ENCODE measurements around the gene SH3BGR. TPM values are rescaled to one million over a fixed set of nuclear protein-coding genes. Genes with fewer than 3 reads are reported as not detected.
"Not testable (repeated sequence)": the region's sequence is repeated elsewhere in the genome, so short reads cannot be mapped to it uniquely, and the experiment has no call there.

SH3BGR gene
- total RNA-seq, 1 donor from 2014 or later: 12.4 TPM

DNA sequence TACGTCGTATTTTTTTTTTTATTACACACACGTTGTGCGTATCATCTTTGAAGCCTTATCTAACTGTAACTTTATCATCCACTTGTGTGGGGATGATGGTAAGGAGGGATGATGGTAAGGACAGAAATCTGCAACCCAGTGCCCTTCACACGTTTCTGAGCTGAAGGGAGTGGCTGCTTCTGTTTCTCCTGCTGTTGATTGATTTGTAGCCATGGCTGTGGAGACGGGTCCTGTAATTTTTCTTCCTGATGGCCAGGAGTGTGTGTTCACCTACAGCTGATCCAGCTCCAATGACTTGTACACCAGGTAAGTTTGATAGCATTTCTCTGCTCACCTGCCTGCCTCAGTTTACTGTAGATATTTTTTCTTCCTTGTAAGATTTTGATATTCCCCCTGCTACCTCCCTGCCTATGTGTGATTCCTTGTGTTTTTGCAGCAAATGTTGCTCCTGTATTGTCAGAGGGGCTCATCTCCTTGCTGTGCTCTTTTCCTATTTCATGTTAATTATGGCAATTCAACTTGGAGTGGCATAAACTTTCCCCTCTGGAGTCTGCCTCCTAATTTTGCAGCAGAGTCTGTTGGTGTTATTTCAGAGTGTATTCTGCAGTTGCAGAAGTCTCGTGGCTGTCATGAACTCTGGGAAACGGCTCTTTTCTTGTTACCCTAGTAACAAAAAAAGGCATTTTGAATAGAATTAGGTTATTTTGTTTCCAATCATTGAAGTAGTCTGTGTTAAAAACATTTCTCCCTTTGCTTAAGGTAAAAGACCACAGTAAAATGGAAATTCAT is 64.1 kb downstream of the SH3BGR start:
- DNase-seq: no peak

DNA sequence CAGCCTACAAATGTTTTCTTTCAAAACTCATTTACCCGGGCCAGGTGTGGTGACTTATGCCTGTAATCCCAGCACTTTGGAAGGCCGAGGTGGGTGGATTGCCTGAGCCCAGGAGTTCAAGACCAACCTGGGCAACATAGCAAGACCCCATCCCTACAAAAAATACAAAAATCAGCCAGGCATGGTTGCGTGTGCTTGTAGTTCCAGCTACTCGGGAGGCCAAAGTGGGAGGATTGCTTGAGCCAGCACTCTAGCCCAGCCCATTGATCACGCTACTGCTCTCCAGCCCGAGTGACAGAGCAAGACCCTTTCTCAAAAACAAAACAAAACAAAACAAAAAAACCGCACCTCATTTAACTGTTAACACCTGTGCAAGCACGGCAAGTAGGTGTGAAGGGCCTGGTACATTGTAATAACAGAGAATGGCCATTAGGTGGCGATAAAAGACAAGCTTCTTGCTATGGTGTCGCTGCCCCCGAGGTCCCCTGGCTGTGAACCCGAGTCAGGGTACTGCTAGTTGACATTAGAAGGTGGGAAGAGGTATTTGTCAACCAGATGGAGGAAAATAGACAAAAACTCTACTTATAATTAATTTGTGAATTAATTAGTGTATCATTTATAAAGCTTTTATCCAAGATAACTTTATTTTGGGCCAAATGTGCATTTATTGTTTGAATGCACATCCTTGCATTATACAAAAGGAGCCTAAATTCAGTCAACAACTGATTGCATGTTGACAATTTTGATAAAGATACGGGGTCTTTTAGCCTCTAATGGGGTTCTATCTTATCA is 66.5 kb downstream of the SH3BGR start:
- DNase-seq: peak; percentile 29

DNA sequence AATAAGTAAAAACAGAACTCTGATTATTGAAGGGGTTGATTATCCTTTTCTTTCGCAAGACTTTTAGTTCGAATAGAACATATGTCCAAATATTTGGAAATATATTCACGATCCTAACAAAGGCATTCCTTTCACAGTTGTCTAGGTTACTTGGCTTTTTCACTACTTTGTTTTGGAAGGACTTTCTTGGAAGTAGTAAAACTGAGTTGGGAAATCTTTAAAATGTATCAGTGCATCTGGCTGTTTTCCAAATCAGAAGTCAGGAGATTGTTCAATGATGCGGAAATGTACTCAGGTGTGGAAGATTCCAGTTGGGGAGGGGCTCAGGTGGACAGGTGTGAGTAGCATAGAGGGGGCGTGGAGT is 67.1 kb downstream of the SH3BGR start:
- peak; percentile 42 for DNase-seq

DNA sequence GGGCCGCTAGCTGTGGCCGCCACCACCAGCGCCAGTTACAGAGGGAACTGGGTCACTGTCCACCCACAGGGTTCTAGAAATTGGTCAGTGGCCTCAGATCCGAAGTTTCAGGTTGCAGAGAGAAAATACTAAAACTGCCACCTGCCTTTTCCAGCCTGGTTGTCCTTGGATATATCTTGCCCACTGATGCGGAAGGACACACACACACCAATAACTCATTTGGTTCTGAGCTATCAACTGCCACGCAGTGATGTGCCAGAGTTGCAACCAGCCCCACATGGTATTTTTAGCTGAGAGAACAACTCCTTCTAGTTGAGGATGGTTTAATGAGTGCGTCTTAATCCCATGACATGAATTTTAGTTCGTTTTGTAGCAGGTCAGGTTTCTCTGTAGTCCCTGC is 68.1 kb downstream of the SH3BGR start:
- DNase-seq: no peak

DNA sequence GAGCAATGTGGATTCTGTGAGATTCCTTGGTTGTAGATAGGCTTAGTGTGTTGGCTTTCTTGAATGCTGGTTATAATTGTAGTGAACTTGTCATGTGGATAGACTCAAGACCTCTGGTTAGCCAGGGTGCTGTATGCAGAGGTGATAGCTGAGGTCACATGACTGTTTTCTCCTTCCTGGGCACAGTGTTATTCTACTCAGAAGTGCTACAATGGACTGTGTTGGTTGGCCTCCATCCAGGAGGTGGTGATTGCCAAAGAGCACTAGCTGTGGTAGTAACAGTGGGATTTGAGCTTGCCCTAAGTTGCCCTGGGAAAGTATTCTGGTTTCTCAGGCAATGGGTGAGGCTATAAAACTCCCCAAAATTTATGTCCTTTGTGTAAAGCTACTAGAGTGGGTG is 71.6 kb downstream of the SH3BGR start:
- no peak for DNase-seq

DNA sequence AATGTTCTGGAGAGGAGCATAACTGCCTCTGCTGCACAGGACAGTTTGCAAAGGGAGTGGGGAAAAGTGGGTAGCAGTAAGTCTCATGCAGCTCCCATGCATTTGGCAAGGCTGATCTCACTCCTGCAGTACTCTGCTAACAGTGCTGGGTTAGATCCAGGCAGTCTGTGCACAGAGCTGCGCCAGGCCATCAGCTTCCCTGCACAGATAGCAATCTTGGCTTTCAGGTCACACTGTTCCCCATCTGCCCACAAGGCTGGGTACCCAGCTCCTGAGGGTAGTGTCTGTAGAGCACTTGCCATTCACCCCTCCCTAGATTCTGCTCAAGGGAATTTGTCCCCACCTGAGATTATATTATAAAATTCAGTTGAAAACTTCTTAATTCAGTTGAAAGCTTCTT is 72.1 kb downstream of the SH3BGR start:
- DNase-seq: no peak

DNA sequence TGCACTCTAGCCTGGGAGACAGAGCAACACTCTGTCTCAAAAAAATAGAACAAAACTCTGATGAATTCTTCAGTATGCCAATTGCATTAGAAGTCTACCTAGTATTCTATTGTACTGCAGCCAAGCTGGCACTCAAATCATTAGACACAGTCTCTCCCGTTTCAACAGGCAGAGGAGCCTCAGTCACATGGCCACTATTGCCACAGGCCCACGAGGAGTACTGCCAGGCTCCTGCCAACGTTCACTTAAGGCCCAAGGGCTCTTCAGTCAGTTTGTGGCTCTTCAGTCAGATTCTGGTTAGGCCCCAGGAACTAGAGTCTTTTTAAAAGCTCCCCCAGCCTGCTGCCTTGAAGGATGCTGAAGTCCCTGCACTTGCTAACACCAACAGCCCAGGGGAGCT is 73.4 kb downstream of the SH3BGR start:
- no peak for DNase-seq

DNA sequence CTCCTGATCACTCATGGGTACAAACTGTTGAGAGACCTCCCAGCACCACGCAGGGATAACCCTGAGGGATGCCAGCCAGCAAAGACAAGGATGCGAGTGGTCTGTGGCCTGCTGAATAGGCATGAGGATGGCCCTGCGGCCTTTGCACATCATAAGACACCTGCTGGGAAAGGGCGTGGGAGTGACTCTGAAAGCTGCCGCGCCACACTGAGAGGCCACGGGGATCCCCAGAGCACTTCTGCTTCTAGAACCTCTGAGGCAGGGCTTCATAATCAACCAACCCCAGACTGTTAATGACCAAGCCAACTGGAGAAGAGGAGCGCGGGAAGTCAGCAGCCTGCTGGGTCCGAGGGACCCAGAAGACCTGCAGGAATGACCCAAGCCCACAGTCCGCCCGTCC is 73.8 kb downstream of the SH3BGR start:
- DNase-seq: no peak

DNA sequence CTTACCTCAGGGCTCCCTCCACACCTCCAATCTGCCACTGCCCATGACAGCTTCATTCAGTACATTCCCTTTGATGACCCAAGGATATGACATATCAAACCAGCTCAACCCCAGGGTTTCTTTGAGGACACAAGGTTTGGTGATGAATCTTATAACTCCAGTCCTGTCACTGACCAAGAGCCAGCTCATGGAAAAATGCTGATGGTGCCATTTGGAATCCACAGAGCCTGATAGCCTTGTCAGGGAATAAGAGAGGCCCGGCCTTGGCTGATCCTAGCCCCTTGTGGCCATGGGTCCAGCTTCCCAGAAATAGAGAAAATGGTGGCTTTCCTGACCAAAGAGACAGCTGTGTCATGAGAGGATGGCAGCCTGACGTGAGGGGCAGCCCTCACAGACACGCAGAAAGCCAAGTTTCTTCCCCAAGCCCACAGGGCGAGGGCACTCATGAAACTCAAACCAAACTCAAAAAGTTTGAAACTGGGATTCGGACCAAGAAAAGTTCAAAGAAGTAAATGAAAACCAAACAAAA is 75.4 kb downstream of the SH3BGR start:
- DNase-seq: no peak

DNA sequence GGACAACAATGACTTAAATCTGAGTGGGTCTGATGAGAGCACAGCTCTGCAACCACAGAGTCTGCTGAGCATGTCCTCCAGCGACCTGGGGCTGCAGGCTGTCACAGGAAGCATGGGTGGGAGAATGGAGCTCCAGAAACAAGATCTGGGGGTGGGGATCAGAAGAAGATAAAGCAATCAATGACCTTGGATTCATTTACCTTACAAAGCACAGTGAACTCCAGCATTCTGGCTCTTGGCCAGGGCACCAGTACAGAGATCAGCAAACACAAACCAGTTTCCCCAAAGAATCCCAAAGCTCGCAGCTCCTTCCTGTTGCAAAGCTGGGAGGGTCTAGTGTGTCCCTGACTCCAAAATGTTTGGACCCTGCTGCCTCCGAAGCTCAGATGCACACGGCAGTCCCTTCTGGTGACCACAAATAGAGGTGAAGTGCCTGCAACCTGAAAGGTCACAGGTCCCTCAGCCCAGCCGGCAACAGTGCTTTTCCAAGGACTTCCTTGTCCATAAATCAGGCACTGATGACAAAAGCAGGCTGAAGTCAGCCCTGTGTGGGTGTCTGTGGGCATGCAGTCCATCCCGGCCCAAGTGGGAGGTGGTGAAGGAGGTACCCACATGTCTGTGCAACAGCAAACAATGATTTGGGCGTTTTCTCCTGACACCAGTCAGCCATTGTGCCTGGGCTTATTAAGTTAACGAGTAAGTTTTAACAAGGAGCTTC is 76.1 kb downstream of the SH3BGR start:
- no peak for DNase-seq

DNA sequence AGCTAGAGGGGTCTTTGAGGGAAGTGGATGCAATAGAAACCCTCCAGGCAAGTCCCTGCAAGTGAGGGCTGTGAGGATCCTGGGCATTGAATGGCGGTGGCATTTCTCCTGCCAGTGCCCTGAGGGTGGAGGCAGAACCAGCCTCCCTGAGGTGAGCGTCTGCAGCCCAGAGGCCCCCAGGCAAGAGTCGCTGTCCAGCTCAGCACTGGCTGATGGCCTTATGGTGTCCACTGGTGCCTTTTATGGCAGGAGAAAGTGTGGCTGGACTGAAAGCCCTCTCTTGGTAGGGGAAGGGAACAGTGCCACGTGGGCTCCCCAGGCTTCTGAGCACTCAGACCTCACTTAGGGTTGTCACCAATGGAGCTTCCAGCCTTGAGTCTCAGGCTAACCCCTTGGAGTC is 77.3 kb downstream of the SH3BGR start:
- DNase-seq: no peak

DNA sequence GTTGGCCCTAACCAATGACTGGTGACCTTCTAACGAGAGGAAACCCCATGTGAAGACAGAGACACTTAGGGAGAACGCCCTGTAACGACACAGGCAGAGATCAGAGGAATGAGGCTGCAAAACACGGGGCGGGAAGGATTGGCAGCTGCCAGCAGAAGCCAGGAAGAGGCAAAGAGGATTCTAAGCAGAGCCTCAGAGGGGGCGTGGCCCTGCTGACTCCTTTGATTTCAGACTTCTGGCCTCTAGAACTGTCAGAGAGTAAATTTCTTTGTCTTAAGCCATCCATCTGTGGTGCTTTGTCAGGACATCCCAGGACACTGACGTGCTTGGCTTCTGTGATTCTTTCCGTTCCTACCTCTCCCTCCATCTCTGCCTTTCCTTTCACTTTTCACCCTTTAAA is 79.3 kb downstream of the SH3BGR start:
- DNase-seq: no peak

DNA sequence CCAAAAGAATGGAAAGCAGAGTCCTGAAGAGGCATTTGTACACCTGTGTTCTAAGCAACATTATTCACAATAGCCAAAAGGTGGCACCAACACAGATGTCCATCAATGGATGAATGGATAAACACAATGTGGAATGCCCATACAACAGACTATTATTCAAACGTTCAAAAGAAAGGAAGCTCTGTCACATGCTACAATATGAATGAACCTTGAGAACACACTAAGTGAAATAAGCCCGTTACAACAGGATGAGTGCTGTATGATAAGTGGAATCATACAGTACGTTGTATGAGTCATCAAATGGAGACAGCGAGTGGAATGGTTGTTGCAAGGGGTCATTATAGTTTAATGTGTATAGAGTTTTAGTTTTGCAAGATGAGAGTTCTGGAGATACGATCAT is 80.1 kb downstream of the SH3BGR start:
- no peak for DNase-seq

DNA sequence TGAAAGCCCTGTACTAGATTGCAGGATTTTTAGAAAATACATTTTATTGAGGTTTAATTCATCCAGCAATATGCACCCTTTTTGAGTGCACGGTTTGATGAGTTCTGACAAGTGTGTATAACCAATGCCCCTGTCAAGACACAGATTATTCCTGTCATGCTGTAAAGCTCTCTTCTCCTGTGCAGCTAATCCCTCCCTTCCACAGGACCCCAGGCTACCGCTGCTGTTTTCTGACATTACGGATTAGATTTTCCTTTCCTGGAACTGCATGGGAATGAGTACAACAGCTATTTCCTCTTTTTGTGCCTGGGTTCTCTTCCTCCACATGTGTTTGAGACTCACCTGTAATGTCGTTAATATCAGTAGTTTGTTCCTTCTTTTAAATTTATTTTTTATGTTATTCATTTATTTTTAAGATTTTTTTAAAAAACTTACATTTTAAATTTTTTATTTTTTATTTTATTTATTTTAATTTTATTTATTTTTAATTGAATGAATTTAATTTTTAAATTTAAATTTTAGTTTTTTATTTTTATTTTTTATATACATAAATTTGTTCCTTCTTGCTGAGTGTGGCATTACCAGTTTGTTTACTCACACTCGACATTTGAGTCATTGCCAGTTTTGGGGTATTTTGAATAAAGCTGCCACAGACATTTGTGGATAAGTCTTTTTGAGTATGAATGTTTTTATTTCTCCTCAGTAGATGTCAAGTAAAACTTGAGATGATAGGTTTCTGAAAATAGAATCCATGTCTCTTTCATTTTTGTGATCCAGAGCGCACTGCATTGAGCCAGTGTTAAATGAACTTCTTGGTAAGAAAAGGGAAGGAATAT is 82.0 kb downstream of the SH3BGR start:
- DNase-seq: no peak

DNA sequence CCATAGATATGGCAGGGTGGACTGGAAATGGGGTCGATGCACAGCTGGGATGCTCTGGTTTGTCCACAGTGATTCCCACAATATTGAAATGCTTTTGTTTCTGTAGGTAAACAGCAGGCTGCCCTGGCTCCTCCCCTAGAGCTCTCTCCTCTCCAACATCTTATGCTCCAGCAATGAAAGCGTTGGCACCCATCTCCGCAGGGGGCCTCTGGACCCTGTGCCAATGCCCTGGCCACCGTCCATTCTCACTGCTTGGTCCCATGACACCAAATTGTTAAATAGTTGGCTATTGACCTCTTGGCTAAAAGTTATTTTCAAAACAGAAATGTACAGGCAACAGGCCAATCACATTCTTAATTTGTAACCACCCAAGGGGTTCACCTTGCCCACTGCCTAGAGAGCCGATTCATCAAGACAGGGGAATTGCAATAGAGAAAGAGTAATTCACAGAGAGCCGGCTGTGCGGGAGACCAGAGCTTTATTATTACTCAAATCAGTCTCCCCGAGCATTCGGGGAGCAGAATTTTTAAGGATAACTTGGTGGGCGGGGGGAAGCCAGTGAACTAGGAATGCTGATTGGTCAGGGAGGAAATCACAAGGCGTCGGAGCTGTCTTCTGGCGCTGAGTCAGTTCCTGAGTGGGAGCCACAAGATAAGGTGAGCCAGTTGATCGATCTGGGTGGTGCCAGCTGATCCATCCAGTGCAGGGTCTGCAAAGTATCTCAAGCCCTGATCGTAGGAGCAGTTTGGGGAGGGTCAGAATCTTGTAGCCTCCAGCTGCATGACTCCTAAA is 84.1 kb downstream of the SH3BGR start:
- DNase-seq: no peak

DNA sequence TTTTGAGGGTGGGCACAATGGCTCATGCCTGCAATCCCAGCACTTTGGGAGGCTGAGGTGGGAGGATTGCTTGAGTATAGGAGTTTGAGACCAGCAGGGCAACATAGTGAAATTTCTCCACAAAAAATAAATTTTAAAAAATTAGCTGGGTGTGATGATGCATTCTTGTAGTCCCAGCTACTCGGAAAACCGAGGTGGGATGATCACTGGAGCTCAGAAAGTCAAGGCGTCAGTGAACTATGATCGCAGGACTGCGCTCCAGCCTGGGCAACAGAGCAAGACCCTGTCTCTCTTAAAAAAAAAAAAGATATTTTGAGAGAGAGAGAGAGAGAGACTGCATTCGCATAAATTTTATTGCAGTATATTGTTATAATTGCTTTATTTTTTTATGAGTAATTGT is 85.1 kb downstream of the SH3BGR start:
- no peak for DNase-seq

DNA sequence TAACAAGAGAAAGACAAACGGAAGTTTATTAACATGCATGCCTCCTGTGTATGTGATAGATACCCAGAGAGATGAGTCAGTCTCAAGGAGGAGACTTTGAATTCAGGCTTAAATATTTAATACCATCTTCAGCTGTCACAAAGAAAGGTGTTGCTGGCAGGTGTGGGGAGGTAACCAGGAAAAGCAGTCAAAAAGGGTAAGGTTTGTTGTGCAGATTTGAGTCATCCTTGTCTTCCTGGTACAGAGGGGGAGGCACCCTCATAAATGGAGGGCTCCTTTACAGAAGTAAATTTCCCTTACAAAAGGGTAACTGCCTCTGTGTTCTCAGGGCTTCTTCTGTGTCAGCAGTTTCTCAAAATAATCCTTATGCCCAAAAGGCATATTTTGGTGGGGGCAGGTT is 85.8 kb downstream of the SH3BGR start:
- no peak for DNase-seq

DNA sequence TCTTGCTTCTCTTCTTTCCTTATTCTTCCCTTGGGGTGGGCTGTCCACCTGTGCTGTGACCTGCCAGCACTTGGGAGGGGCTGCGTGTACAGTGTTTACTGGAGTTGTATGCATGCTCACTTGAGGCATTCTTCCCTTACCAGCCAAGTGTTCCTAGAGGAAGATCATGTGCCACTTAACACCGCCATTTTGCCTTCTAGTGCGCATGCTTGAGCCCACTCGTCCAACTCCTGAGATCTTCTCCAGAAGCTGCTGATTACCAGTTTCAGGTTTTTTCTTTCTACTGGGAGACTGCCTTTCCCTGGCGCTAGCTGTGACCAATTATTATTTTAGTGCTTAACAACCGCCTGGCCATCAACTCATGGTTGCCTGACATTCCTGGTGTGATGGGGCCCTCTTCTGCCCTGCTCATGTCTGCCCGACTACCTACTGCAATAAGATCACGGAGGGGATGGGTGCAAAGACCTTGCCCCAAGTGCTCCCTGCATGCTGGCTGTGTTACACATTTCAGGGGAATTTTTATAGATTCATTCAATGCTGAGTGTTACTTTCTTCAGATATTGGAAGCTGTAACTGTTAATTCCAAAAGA is 86.8 kb downstream of the SH3BGR start:
- no peak for DNase-seq

DNA sequence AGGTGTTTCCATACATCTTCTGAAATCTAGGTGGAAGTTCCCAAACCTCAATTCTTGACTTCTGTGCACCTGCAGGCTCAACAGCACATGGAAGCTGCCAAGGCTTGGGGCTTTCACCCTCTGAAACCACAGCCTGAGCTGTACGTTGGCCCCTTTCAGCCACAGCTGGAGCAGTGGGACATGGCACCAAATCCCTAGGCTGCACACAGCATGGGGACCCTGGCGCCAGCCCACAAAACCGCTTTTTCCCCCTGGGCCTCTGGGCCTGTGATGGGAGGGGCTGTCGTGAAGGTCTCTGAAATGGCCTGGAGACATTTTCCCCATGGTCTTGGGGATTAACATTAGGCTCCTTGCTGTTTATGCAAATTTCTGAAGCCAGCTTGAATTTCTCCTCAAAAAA is 88.6 kb downstream of the SH3BGR start:
- not testable (repeated sequence) for DNase-seq

DNA sequence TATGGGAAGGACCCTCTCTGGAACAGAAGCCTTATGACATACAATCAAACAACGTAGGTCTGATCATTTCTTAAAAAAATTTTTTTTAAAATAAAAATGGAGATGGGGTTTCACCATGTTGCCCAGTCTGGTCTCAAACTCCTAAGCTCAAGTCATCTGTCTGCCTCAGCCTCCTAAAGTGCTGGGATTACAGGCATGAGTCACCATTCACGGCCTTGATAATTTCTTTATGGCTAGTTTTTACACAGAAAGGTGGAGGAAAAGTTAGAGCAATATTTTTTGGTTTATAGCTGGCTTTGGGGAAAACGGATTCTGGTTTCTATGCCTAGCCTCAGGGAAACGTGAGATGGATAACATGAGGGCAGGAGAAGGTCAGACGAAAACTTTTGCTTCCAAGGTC is 91.0 kb downstream of the SH3BGR start:
- no peak for DNase-seq

DNA sequence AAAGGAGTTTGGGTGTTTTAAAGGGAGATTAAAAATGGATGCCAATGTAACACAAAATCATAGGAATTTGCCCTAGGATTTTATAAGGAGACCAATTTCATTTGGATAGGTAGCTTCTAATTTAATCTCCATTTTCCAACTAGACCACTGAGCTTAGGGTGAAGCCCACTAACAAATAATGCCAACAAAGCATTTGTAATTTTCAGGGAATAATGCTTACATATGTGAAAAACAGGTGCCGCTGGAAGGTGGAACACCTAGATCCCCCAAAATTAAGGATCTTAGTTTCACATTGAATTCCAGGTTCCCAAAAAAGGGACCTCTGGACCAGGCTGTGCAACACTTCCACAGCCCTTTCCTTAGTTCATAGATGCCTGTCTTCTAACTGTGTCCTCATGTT is 94.8 kb downstream of the SH3BGR start:
- no peak for DNase-seq

Measured in skin of body (tissue), 2 donors.